HG03097 (cell line): Measurements from ENCODE around the gene GUCY2D.
A peak's percentile ranks its signal among the peaks of the same experiment; 100 is the strongest.
"Not testable (repeated sequence)": the region's sequence is repeated elsewhere in the genome, so short reads cannot be mapped to it uniquely, and the experiment has no call there.

Experiments
- ATAC-seq: cut with Tn5 transposase; IDR thresholded peaks from one replicate; pipeline ENCODE4 v1.9.1; 2021; ENCODE audit not compliant: unreplicated experiment, low FRiP score

The GUCY2D gene

DNA sequence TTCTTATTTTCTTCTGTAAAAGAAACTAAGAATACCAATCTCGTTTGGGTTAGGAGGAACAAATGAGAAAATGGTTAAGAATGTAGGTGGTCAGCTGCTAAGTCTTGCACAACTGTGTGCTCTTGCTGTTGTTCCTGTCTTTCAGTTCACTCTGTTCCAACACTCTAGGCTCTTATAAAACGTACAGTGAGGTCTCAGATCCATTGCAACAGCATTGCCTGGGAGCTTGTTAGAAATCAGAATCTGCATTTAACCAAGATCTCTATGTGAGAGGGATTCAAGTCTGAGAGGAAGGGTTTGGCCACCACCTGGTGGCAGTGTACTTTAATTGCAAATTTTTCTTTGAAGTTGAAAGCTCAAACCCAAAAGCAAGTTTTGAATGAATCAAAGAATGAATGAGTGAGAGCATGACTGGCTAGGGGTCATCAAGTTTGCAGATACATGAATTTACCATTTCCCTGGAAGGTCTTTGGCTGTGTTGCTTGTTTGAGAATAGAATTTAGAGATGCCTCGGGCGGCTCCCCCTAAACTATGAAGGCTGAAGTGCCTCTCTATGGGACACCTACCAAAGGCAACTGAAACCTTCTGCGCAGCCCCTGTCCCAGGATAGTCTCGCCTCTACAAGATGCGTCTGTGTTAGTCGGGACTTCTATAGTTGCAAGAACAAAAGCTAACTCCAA is 39.0 kb downstream of the GUCY2D start:
- no peak for ATAC-seq

DNA sequence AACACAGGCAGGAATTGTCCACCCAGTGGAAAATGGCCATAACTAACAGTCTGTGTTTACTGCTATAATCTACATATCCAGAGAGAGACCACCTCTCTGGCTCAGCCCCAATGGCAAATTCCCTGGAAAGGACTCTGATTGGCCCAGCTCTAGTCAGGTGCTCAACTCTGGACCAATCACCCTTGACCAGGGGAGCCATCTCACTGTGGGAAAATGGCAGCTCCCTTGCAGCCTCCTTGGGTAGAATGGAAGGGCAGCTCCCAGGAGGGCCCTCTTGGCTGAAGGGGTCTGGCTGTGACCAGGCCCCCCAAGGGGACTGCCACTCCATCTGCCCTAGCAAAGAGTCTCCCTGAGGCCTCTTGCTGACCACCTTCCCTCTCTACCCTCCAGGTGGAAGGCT is 39.6 kb downstream of the GUCY2D start:
- no peak for ATAC-seq

DNA sequence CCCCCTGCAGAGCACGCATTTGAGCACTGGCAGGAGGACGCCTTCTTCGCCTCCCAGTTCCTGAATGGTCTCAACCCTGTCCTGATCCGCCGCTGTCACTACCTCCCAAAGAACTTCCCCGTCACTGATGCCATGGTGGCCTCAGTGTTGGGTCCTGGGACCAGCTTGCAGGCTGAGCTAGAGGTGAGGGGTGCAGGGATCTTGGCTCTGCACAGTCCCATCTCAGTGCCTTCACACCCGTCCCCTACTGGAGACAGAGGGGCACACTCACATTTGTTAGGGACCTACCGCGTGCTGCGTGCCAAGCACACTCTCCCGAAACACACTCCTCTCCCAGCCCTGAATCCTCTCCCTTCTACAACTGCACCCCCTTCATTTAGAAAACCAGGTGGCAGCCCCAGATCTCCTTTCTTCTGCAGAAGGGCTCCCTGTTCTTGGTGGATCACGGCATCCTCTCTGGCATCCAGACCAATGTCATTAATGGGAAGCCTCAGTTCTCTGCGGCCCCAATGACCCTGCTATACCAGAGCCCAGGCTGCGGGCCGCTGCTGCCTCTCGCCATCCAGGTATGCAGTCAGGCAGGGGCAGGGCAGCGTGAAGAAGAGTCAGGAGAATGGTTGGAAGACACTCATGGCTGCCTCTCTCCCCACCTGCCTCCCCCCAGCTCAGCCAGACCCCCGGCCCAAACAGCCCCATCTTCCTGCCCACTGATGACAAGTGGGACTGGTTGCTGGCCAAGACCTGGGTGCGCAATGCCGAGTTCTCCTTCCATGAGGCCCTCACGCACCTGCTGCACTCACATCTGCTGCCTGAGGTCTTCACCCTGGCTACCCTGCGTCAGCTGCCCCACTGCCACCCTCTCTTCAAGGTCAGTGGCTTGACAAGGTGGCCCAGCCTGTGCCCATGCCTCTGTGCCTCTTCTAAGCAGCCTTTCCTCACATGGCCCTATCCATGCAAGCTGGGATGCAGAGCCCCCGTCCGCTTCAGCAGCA is 42.7 kb downstream of the GUCY2D start:
- no peak for ATAC-seq

DNA sequence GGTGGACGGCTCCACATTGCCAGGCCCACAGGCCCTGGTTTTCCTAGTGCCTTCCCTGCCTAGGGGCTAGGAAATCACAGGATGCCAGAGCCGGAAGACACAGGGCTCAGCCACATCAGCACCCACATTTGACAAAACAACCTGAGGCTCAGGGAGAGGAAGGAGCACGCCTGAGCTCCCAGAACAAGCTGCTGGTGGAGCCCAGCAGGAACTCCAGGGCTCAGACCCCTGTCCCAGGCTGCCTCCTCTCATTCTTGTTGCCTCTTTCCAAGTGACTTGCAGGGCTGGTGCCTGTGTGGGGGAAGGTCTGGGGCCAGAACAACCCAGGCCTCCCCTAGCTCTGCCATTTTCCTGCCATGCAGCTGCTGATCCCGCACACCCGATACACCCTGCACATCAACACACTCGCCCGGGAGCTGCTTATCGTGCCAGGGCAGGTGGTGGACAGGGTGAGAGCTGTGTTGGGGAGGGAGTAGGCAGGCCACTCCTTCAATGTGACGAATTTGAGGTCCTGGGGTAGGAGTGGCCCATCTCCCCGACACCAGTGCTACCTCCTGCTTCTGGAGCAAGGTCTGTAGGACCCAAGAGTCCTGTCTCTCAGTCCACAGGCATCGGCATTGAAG is 44.0 kb downstream of the GUCY2D start:
- ATAC-seq = no peak

DNA sequence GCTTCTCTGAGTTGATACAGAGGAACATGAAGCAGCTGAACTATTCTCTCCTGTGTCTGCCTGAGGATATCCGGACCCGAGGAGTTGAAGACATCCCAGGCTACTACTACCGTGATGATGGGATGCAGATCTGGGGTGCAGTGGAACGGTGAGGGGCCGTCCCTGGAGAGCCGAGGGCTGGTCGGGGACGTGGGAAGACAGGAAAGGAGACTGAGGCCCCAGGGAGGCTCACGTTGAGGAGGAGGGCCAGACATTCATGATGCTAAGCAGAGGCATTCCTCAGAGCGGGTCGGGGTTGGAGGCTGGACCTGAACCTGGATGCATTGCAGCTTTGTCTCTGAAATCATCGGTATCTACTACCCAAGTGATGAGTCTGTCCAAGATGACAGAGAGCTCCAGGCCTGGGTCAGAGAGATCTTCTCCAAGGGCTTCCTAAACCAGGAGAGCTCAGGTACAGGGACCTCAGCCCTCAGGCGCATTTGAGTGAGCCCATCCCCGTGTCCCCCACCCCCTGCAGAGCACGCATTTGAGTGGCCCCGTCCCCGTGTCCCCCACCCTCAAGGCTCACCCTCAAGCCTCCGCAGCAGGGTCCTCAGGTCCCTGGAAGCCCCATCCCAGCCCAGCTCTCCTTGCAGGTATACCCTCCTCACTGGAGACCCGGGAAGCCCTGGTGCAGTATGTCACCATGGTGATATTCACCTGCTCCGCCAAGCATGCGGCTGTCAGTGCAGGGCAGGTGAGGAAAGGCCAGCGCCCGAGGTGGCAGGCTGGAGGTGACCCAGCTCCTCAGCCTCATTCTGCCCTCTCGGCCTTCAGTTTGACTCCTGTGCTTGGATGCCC is 44.7 kb downstream of the GUCY2D start:
- ATAC-seq = no peak

DNA sequence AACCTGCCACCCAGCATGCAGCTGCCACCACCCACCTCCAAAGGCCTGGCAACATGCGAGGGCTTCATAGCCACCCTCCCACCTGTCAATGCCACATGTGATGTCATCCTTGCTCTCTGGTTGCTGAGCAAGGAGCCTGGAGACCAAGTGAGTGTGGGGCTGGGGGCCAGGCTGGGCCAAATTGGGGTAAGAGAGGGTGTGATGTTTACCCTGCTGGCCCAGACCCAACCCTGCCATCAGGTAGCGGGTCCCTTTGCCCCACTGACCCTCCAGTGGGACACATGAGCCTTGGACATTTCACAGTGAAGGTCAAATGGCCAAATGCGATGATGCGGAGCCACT is 45.3 kb downstream of the GUCY2D start:
- no peak for ATAC-seq

DNA sequence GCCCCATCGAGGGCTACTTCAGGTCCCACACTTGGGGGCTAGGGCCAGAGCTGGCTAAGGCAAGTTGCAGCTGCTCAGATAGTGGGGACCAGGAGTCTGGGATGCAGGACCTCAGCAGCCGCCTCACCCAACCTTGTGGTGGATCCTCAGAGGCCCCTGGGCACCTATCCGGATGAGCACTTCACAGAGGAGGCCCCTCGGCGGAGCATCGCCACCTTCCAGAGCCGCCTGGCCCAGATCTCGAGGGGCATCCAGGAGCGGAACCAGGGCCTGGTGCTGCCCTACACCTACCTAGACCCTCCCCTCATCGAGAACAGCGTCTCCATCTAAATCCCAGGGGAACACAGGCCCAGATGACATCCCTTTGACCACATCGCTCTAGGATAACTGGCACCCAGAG is 45.8 kb downstream of the GUCY2D start:
- ATAC-seq = no peak

DNA sequence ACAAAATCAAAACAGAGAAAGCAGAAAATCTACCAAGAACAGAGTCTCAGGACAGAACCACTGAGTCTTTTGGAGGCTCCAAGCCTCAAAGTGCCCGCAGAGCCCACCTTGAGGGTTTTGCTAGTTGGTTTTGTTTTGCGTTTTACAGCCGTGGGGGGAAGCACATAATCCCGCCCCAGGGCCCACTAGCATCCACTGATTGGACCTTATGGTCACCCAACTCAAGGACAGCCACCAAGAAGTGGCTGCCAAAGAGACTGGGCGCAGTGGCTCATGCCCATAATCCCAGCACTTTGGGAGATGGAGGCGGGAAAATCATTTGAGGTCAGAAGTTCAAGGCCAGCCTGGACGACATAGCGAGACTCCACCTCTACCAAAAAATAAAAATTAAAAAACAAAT is 46.3 kb downstream of the GUCY2D start:
- ATAC-seq = no peak

DNA sequence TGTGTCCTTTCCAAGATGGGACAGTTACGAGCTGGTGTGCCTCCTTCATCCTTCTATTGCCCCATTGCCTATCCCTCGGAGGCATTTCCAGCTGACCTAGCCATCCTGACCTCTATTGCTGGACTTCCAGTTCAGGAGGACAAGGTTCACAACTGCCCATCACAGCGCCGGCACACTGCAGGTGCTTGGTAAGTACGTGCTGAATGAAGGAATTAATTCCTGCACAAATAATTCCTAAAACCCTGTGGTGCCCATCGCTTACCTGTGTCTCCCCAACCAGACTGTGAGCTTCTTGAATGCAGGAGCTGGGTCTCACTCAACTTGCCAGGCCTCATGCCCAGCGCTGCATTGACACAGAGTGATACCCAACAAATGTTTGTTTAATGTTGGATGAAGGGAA is 49.4 kb downstream of the GUCY2D start:
- no peak for ATAC-seq

DNA sequence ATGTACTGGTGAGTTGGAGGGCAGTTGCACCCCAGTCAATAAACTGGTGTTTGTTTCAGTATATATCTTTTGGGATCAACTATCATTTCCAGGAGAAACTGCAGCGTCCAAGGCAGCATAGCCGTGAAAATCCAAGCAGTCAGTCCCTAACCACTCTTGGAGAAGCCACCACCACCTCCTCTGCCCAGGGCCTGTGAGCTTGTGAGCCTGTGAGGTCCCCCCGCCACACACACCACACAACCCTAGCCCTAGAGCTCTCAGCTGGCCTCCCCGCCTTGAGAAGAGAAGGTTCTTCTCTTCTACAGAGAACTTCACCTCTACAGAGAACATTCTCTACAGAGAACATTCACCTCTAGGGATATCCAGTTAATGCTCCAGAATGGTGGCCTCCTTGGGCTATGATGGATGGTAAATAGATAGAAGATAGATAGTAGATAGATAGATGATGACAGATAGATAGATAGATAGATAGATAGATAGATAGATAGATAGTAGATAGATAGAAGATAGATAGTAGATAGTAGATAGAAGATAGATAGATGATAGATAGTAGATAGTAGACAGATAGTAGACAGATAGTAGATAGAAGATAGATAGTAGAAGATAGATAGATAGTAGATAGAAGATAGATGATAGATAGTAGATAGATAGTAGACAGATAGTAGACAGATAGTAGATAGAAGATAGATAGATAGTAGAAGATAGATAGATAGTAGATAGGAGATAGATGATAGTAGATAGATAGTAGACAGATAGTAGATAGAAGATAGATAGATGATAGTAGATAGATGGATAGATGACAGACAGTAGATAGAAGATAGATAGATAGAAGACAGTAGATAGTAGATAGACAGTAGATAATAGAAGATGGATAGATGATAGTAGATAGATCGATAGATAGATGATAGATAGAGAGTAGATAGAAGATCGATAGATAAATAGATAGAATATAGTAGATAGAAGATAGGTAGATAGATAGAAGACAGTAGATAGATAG is 50.1 kb downstream of the GUCY2D start:
- no peak for ATAC-seq

DNA sequence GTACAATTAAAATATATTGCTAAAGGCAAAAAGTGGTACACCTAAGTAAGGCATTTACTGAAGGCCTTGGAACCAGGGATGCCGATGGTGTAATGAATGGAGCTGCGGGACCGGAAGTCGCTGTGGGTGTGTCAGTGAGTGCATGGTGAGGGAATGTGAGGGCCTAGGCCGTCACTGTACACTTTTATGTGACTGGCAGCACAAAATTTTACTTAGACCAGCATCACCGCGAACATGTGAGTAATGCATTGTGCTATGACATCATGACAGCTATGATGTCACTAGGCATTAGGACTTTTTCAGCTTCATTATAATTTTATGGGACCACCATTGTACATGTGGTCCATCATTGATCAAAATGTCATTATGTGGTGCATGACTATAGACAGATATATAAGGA is 51.2 kb downstream of the GUCY2D start:
- no peak for ATAC-seq

DNA sequence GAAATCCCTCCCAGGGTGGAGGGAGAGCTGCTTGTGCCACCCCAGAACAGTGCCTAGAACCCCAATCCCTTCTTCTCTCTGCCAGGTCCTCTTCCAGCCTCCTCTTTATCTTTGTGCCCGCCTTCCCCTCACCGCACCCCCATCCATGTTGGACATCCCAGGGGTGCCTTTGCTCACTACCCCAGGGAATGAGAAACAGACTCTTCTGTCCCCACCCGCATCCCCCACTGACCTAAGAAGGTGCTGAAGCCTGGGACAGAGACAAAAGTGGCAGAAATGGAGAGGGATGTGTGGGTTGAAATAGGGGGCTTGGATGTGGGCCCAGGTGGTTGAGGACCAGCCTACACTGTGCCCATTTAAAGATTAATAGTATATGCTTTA is 53.4 kb downstream of the GUCY2D start:
- no peak for ATAC-seq

DNA sequence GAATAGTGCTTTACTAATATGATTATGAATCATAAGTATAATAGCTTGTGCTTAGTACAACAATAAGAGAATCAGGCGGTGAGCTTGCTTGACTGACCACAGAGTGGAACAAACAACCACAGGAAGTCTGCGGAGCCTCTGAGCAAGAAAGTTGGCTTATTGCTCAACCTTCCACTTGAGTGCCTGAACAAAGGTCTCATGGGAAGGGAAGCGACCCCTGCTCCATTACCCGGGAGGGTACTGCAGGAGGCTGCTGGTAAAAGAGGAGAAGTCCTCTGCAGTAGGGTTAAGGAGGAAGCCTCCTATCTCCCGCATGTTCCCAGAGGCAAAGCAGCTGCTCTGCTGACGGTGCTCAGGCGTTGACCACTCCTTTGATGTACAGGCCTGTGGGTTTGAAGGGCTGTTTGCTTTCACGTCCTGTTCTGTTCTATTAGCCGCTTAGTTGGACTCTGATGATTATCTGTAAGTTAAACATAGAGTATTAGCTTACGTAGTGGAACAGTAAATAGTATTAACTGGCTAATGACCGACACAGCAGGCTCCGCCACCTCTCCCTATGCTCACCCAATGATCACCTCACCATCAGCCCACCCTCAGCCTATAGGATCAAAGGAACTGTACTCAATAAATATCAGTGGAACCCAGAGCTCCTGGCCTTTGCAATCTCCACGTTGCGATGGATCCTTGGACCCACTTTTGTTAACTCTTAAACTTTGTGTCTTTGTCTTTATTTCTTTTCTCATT is 54.0 kb downstream of the GUCY2D start:
- ATAC-seq = no peak

DNA sequence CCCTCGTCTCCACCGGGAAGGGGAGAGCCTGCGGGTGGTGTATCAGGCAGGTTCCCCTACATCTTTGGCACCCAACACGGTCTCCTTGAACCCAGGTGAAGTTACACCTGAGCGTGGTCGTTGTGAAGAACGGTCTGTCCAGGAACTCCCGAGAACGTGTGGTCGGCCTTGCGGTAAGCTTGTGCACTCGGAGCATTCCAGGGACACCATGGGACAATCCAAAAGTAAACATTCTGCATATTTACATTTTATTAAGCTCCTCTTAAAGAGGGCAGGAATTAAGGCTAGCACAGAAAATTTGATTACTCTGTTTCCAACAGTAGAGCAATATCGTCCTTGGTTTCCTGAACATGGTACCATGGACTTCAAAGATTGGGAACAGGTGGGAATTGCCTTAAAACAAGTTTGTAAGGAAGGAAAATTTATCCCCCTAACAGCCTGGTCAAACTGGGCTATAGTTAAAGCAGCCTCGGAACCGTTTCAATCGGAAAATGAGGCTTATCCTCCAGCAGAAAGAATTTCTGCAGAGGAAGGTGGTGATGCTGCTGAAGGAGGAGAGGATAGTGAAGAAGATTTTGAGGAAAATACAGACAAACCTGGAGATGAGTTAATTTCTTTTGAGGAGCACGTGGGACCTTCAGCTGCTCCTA is 54.7 kb downstream of the GUCY2D start:
- ATAC-seq = no peak

DNA sequence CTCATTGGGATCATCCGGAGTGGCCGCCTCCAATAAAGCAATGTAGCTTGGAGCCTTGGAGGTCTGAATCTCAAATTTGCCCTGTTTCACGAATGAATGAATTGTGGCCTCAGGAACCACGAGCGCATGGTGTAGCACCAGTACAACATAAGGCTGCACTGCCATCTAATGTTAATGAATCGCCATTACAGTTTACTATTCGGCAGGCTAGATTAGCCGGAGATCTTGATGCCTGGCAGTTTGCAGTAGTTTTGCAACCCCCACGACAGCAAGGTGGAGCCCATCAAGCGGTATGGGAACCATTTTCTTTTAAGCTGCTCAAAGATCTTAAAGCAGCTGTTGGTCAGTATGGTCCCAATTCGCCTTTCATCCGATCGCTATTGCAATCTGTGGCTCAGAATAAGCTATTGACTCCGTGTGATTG is 55.3 kb downstream of the GUCY2D start:
- peak; percentile 56 for ATAC-seq

DNA sequence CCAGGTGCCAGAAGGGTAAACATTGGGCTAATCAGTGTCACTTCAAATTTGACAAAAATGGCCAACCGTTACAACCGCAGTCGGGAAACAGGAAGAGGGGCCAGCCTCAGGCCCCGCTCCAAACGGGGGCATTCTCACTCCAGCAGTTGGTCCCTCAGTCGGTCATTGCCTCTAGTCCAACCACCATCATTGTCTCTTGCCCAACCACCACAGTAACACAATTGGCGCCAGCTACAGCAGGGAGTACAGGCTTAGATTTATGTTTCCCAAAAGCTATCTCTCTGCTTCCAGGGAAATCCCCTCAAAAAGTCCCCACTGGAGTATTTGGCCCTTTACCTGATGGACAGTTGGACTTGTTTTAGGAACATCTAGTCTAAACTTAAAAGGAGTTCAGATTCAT is 56.7 kb downstream of the GUCY2D start:
- no peak for ATAC-seq

DNA sequence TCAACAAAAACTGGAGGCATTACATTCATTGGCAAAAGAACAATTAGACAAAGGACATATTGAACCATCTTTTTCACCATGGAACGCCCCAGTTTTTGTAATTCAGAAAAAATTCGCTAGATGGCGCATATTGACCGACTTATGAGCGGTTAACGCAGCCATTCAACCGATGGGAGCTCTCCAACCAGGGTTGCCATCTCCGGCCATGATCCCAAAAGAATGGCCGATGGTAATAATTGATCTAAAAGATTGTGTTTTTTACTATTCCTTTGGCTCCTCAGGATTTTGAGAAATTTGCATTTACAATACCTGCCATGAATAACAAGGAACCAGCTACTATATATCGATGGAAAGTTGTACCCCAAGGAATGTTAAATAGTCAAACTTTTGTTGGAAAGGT is 57.9 kb downstream of the GUCY2D start:
- no peak for ATAC-seq

DNA sequence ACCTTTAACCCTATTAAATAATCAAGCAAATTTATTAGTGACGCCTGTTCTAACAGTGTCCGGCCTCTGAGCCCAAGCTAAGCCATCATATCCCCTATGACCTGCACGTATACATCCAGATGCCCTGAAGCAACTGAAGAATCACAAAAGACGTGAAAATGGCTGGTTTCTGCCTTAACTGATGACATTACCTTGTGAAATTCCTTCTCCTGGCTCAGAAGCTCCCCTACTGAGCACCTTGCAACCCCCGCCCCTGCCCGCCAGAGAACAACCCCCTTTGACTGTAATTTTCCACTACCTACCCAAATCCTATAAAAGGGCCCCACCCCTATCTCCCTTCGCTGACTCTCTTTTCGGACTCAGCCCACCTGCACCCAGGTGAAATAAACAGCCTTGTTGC is 59.4 kb downstream of the GUCY2D start:
- ATAC-seq = not testable (repeated sequence)
